SHP77 treated with DMSO at 0.1 percent for 48 hours (cell line): ENCODE measurements around the gene DYDC2.

Experiments
- DNase-seq: peaks from one replicate; lab custom pipeline; 2025; lab: John Stamatoyannopoulos, UW

The DYDC2 gene

DNA sequence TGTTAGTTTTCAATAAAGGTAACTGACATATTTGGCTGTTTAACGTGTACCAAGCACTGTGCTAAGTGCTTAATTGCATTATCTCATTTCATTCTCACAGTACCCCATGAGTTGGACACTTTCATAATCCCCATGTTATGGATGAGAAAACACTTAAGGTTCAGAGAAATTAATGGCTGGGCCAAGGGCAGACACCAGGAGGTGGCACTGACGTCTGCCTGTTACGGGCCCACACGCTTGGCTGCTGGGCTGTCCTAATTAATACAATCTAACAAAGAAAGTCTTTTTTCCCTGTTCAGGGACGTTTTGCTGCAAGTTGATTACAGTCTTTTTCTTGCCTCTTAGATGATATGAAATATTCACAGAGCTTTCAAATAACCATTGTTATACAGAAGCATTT is 16.1 kb downstream of the DYDC2 start:
- DNase-seq = no peak

DNA sequence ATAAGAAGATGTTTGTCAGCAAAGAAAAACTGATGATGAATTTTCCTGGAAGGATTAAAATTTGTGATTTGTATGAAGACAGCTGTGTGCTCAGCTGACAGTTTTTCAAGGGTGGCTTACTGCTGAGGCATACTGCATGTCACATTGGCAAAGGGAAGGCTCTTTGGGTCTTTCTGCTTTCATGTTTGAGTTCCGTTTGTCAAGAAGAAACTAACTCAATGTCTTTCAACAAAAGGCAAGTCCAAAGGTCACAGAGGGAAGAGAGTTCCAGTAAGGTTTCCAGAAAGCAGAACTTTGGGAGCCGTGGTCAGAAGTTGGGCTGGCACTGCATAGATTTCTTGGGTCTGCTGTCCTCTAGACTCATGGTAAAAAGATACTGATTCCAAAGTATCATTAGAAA is 16.9 kb downstream of the DYDC2 start:
- no peak for DNase-seq

DNA sequence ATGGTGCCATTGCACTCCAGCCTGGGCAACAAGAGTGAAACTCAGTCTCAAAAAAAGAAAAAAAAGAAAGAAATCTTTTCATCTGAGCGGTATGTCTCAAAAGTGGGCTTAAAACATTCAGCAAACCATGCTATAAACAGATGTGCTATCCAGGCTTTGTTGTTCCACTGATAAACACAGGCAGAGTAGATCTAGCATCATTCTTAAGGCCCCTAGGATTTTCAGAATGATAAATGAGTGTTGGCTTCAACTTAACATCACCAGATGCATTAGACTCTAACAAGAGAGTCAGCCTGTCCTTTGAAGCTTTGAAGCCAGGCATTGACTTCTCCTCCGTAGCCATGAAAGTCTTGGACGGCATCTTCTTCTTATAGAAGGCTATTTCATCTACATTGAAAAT is 23.1 kb downstream of the DYDC2 start:
- no peak for DNase-seq

DNA sequence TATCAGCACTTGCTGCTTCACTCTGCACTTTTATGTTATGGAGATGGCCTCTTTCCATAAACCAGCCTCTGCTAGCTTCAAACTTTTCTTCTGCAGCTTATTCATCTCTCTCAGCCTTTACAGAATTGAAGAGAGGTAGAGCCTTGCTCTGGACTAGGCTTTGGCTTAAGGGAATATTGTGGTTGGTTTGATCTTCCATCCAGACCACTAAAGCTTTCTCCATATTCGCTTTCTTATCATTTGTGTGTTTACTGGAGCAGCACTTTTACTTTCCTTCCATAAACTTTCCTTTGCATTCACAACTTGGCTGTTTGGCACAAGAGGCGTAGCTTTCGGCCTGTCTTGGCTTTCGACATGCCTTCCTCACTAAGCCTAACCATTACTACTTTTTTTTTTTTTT is 23.6 kb downstream of the DYDC2 start:
- no peak for DNase-seq

DNA sequence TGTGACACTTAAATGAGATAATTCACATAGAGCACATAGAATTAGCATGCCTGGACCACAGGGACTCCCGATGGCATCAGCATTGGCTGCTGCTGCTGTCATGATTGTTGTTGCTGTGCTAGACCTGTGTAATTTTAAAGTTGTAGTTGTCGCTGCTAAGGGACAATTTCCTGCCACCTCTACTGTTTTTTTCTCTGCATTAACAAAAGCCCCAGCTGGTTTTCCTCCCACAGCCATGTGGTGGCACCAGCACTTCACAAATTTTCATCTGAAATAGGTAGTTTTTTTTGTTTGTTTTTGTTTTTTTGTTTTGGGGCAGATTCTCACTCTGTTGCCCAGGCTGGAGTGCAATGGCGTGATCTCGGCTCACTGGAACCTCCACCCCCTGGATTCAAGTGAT is 26.4 kb downstream of the DYDC2 start:
- DNase-seq = no peak

DNA sequence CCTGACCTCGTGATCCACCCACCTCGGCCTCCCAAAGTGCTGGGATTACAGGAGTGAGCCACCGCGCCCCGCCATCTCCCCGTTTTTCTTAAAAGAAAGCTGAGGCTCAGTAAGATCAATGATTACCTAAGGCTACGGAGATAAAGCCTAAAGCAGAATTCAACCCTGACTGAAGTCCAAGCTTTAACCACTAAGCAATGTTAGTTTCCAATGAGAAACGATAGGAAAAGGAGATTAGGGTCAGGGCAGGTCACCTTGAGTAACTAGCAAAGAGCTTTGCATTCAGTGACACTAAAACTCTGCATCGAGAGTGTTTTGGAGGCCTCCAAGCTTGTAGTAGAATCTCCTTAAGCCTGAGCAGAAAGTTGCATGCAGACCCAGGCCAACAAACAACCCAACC is 34.2 kb downstream of the DYDC2 start:
- no peak for DNase-seq

DNA sequence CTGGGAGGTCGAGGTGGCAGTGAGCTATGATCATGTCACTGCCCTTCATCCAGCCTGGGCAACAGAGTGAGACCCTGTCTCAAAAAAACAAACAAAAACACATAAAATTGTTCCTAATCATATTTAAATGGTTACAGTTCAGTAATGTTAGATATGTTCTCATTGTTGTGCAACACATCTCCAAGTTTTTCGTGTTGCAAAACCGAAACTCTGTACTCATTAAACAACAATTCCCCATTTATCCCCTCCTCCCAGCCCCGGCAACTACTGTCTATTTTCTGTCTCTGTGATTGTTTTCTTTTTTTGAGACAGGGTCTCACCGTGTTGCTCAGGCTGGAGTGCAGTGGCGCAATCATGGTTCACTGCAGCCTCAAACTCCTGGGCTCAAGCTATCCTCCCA is 35.7 kb downstream of the DYDC2 start:
- DNase-seq = no peak

DNA sequence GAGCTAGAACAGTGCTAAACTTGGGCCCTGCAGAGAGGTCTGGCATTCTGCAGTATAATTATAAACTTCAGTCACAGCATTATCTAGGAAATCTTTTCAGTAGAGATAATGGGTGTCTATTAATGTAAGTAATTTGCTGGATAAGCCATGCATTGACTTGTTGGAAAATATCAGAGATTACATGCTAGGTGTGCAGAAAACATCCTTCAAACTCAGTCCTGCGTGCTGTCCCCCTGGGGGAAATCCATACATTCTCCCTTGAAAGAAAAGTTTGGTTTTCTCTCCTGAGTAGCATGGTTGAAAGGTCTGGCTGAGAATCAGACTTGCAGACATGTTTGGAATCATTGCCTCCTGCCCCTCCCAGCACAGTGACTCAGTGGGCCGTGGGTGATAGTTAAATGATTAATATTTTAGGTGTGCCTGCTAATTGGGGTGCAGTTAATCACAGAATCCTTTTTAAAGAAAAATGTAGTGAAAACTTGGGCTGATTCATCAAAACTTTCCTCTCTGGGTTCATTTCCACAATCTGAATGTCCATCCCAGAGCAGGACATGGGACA is 37.9 kb downstream of the DYDC2 start:
- DNase-seq = no peak

DNA sequence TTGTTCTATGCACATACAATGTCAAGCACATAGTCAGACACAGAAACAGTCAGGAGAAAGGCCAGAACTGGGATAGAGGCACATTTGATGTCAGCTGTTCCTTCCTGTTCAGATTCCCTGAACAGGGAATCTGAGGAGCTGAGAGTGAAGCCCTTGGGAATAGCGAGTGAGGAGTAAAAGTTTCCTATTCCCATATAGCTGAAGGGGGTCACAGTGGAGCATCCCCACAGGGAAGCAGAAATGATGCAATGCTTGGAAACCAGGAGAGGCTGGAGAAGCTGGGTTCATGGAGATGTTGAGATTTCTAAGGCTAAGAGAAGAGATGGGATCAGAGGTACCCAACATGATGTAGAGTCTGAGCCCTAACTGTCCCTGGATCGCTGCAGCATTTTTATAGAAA is 40.4 kb downstream of the DYDC2 start:
- DNase-seq = no peak

DNA sequence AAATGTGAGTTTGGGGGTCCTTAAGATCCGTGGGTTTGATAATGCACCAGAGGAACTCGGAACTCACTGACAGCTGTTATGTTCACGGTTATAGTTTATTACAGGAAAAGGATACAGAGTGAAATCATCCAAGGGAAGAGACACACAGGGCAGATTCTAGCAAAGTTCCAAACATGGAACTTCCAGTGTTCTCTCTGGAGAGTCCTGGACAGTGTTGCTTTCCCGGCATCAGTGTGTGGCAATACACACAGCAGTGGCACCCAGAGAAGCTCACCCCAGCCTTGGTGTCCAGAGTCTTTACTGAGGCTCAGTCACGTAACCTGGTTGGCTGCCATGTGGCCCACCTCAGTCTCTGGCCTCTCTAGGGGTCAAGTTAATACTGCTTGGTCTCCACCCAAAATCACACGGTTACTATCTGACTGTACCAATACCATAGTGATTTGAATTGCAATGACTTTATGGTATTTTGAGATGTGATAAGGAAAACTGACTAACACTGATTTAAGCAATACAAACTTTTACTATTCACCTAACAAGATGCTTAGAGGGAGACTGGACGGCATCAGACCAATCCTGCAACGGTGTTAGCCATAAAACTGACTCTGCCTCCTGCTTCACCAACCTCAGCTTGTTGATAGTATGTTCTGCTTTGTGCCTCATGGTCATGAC is 43.7 kb downstream of the DYDC2 start:
- DNase-seq = no peak

DNA sequence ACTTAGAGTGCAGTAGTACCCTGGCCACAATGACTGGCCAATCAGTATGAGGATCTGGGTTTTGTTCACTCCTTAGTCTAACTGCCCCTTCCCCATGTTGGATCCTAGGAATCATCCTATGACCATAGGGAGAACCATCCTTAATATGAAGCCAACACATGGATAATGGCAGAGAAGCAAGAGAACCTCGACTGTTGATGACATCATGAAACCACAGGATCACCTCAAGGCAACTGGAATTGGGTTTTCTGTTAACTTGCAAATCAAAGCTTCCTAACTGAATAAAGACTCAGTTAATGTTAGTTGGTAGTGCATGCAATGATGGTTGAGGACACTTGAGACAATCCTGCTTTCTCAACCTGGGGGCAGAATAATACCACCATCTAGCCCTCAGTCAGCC is 48.5 kb downstream of the DYDC2 start:
- DNase-seq = no peak

DNA sequence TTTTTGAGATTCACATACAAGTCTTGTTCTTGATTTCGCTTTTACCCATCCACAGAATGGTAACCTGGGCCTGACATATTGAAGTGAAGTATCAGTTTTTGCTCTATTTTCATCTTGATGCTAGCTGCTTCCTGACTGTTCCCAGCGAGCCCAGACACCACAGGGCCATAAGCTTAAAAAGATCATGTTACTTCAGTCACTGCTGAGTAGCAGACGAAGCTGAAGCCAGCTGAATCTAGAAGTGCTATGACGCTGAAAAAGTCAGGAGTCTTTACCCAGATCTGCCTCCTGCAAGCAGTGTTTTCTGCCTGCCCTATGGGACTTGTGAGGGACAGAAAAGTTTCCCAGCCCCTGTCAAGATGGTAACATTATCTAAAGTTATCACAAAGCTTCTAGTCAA is 49.0 kb downstream of the DYDC2 start:
- no peak for DNase-seq

DNA sequence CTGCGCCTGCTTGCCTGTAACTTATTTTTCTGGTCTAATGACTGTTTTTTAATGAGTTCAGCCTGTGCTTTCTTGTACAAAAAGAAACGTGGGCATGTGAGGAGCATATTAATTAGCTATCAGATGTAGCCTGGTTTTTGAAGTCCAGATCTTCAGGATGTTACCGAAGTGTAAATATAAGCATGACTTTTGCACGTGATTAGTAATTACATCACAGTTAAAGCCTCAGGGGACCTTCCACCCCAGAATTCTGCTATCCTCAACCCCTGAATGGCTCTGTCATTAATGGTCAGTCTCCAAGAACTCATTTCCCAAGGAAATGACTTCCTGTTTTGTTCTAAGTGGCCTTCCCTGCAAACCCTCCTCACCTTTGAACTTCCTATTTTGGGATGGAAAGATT is 49.6 kb downstream of the DYDC2 start:
- no peak for DNase-seq

DNA sequence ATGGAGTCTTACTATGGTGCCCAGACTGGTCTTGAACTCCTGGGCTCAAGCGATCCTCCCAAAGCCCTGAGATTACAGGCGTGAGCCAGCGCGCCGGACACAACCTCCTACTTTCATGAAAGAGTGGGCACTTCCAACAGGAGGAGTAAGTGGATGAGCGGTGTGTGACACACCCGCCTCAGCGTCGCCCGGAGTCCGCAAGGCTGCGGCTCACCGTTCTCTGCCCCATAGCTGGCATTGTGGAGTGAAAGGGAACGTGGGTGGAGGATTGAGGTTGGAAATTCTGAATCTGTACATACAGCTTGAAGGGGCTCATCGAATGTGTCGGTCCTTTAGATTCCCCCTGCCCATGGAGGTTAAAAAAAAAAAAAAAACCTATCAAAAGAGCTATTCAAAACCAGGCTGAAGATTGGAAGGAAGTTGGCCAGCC is 51.2 kb downstream of the DYDC2 start:
- DNase-seq = no peak

DNA sequence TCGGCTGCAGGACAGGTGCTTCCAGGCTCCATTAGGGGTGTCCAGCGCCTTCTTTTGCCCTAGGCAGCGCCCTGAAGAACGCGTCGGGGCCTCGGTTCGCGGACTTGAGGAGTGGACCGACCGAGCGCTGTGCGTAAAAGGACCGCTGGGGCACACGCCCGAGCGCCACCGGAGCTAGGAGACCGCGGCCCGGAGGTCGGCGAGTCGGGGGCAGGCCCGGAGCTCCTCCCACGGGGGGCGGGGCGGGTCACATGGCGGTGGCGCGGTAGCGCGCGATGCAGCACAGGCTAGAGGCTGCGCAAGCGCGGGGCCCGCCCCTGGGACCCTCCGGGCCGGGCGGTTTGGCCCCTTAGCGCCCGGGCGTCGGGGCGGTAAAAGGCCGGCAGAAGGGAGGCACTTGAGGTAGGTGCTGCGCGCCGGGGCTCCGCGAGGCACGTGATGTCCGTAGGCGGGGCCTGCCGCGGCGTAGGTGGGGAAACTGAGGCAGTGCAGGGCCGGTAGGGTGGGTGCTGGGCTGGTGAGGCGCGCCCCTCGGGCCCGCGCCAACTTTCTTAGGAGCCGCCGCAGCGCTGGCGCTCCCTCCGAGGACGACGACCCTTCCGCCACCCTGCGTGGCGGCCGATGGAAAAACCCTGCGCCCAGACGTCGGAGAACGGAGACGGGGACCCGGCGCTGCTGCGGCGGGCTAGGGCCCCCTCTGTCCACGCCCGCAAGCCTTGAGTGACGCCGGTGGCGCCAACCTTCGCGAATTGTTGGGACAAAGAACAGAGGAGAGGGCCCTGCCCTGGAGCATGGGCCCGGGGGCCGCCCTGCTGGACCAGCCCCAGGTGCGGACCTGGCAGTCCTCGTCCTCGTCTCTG is 51.9 kb downstream of the DYDC2 start, which contains the start of gene PRXL2A:
Gene PRXL2A, plus strand, starts transcription at position 310 of the 860 bp plus-strand sequence. CDS start 11,917 bp downstream, outside the sequence.
- no peak for DNase-seq

DNA sequence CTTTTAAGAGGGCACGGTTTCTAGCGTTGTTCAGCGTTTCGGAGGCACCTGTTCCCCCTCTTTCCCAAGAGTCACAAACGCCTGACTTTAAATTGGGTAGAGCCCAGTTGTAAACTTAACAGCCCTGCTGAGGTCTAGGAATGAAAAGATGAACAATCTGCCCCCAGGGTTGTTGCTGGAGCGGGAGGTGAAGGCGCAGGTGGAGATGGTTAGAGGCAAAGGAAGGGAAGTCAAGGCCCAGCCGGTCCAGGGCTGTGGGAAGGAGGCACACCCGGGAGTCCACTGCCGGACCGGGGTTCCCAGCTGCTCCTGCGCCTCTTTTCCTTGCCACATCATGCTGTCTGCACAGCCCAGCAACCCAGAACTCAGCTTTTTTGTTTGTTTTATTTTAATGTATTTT is 52.5 kb downstream of the DYDC2 start:
- no peak for DNase-seq

DNA sequence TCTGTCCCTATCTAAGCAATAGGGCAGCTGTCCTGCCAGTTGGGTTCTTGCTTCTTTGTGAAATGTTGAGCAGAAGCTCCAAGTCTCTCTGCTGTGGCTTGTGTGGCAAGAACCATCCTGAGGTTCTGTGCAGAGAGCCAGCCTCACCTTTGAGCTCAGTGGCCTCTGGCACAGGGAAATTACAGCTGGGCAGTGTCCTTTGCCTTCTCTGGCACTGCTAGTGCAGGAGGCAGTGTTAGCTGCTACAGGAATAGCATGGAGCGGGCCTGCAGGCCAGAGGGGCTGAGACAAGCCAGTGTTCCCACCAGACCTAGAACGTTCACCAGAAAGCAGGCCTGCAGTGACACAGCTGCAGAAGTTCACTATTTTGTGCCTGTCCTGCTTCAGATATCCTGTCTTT is 53.5 kb downstream of the DYDC2 start:
- no peak for DNase-seq

DNA sequence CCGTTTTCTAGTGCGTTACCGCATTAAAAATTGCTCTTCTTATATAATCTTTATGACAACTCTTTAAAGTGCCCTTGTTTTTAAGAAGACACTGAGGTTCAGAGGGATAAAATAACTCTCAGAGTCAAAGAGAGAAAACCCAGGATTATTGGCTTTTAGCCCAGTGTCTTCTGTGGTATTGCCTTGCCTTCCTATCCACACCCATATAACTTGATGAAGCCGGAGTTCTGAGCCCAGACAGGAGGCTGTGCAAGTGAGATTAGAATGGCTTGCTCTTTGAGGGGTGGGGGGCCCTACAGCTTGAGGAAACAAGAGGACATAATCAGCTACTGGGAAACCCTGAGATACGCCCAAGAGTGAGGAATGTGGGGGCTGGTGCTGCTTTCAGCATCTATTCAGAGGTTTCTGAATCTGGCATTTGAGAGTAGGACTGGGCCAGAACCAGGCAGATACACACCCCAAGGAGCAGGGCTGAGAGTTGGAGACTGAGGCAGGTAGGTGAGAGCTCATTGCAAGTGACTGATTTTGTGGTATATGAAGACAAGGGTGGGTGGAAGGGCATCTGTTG is 54.1 kb downstream of the DYDC2 start:
- DNase-seq = no peak

DNA sequence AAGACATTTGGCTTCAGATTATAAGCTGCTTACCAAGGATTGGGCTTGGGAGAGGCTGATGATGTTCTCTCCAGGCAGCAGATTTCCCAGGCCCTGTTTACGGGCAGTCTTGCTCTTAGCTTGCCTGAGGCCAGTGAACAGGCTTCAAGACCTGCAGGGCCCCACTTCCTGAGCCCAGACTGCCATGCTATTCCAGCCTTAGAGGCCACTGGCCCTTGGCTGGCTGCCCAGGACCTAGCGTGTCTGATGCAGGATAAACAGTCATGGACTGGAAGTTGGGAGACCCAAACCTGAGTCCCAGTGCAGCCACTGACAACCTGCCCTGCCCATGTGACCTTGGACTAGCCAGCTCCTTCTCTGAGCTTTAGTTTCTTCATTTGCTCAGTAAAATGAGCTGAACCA is 54.7 kb downstream of the DYDC2 start:
- DNase-seq = no peak

DNA sequence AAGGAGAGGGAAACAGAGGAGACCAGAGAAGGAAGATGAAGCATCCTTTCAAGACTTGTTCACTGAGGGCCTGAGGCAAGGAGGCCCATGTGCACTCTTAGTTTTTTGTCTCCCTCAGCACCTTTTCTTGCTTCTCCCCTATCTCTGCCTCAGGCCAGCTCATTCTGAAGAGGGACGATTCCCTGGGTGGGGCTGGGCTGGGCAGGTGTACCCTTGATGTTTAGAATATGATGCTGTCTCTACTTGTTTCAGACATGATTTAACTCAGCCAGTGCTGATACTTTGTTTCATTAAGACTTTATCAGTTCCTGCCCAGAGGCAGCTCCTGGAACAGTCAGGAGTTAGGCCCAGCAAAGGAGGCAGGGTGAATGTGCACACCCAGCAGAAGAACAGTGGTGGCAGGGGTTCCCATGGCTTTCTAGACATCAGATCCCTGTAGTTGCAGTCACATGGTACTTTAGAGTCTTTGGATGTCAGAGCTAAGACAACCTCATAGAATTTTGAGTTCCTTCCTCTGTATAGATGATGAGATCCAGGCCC is 55.2 kb downstream of the DYDC2 start:
- DNase-seq = no peak

DNA sequence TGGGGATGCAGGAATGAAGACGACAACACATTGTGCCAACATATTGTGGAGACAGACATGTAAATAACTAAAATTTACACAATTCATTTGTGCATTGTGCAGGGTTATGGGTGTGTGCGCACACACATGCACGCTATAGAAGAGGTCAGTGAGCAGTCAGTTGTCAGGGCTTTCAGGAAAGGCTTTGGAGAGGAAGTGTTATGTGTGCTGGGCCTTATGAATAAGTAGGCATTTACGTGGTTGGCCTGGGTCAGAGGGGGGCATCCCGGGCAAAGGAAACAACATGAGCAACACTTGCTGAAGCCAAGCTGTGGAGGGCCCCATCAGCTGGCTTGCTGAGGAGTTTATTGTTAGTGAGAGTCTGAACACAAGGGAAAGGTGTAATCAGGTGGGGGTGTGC is 55.9 kb downstream of the DYDC2 start:
- DNase-seq = no peak

DNA sequence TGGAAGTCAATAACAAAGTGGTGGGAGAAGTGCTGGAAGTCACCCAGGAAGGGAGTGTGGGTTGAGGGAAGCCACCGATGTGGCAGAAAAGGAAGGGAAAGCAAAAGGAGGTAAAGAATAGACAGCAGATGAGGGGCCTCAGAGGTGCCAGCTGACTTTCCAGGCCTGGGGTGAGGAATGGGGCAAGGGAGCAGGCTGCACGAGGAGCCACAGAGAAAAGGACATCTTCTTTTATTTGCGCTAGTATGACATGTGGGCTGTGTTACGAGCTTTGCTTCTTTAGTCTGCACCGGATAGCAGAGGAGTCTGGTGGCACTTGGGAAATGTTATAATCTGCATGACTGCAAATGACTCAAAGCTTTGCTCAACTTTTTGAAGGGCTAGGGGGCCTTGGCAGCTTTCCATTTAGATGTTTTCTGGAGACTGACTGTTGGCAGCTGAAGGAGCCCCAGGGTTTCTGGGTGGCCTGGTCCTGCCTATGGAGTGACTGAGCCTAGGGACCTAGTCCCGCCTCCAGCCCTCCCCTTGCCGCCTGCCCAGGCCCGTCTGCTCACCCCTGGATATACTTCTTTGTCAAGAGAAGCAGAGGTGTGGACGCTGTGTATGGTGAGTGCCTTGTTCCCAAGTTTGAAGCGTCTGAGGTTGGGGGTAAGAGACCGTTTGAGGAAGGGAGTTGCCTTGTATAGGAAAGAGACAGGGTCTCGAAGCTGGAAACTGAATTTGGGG is 56.9 kb downstream of the DYDC2 start:
- DNase-seq = no peak
